Stomach (tissue), 4 donors: ENCODE measurements around the gene CCT6B.

ENCODE experiments used
- EP300 ChIP-seq: sonication (generic); formaldehyde crosslinking; IDR thresholded peaks from one replicate; pipeline ENCODE4 v1.6.1; 2017; ENCODE audit warnings: antibody characterized with exemption
- POLR2AphosphoS5 ChIP-seq, 3 donors: sonication (generic); formaldehyde crosslinking; IDR thresholded peaks; one replicate each; pipeline ENCODE4 v1.6.1; 2016; ENCODE audit warnings: antibody characterized with exemption in 3 of 3
- TF ChIP-seq, protein P1 (sequence below), 7 experiments: fragments of 450-650 bp in 4 of 7; fragments of 200-600 bp in 3 of 7; sonication (generic) in 3 of 7; IDR thresholded peaks; one replicate each; pipeline ENCODE4 v1.5.1; 2016 to 2019; ENCODE audit warnings: antibody characterized with exemption in 7 of 7, control low read depth in 2 of 7, mild to moderate bottlenecking in 1 of 7

DNA sequence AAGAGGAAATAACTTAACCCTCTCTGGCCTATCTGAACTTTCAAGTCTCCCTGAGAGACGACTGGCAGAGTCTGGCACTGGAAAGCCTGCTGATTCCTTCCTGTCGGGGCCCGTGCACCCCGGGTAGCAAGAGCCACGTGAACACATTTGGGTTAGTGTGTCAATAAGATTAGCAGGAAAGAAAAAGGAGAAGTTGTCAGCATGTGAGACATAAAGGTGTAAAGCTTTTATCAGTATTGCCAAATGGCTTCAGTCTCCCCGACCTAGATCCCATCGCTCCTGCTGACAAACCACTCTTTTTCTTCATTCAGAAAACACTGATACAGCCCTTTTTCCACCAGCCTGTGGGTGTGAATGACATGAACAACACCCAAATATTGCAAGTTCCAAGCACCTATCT lies 74.4 kb downstream of the CCT6B start:
- TF ChIP-seq, protein P1, sequence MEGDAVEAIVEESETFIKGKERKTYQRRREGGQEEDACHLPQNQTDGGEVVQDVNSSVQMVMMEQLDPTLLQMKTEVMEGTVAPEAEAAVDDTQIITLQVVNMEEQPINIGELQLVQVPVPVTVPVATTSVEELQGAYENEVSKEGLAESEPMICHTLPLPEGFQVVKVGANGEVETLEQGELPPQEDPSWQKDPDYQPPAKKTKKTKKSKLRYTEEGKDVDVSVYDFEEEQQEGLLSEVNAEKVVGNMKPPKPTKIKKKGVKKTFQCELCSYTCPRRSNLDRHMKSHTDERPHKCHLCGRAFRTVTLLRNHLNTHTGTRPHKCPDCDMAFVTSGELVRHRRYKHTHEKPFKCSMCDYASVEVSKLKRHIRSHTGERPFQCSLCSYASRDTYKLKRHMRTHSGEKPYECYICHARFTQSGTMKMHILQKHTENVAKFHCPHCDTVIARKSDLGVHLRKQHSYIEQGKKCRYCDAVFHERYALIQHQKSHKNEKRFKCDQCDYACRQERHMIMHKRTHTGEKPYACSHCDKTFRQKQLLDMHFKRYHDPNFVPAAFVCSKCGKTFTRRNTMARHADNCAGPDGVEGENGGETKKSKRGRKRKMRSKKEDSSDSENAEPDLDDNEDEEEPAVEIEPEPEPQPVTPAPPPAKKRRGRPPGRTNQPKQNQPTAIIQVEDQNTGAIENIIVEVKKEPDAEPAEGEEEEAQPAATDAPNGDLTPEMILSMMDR (IDR thresholded peaks at IDR 0.05) = no peak
- TF ChIP-seq EP300 = no peak
- no peak for TF ChIP-seq POLR2AphosphoS5 (IDR thresholded peaks at IDR 0.05)
